ENCODE data around the gene DDX46. TPM values are rescaled to one million over a fixed set of nuclear protein-coding genes. Genes with fewer than 3 reads are reported as not detected.
A peak's percentile ranks its signal among the peaks of the same experiment; 100 is the strongest.

DDX46 gene
- total RNA-seq, 2 donors from 2014 or later: 78.7 to 79.4 TPM

GRCh38 chr5:134794082-134794481 lies 35.5 kb downstream of the DDX46 start:
- peak overlapping the region; percentile 67 for H3K27ac Mint-ChIP-seq

DNA sequence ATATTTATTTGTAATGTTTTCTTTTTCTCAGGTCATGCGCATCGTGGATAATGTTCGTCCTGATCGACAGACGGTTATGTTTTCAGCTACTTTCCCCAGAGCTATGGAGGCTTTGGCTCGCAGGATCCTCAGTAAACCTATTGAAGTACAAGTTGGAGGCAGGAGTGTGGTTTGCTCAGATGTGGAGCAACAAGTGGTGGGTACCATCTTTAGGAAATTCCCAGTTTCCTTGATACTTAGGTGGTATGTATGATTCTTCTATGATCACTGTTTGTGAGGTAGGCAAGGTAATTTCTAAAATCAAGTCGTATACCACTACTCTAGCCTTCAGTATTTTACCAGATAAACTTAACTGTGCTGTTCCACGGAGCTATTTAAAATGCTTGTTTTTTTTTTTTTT lies 36.2 kb downstream of the DDX46 start:
- no peak overlapping the region for H3K4me3 ChIP-seq (ENCODE audit: low read length)
- H3K9ac ChIP-seq (ENCODE audit: extremely low read depth, low read length, poor library complexity, severe bottlenecking): no peak overlapping the region
- no peaks in the 10 kb centered on the region for H3K9me3 Mint-ChIP-seq
- peaks cover 81% of the 10 kb centered on the region for H3K36me3 ChIP-seq (ENCODE audit: control insufficient read depth, insufficient read depth, low read length)
- TF ChIP-seq CTCF (conservative IDR thresholded peaks at IDR 0.05): no peak
- H3K27me3 Mint-ChIP-seq (ENCODE audit: insufficient read depth): no peaks in the 10 kb centered on the region
- H3K9me3 ChIP-seq (ENCODE audit: control insufficient read depth, low read length): no peaks in the 10 kb centered on the region
- 94 to 100% methylated on average over 1 to 8 of the region's 8 CpGs for WGBS, 2 experiments (ENCODE audit: insufficient coverage in 1 of 2, insufficient read length in 1 of 2)
- DNase-seq: no peak
- no peak overlapping the region for H3K27ac ChIP-seq (ENCODE audit: low read depth, low read length)
- H3K4me1 Mint-ChIP-seq: no peaks in the 10 kb centered on the region
- H3K27ac Mint-ChIP-seq: no peak overlapping the region
- H3K36me3 Mint-ChIP-seq (ENCODE audit: low read depth): peaks cover 76% of the 10 kb centered on the region
- H3K27me3 ChIP-seq (ENCODE audit: control insufficient read depth, insufficient read depth, low read length, poor library complexity, severe bottlenecking): no peaks in the 10 kb centered on the region
- no peak overlapping the region for H3K4me3 Mint-ChIP-seq
- H3K4me1 ChIP-seq (ENCODE audit: control insufficient read depth, insufficient read depth, low read length): no peaks in the 10 kb centered on the region

More at GRCh38 chr5:134794082-134794481, 35.5 kb downstream of the DDX46 start:
- Histone ChIP-seq H3K9me3 (ENCODE audit: control insufficient read depth, low read length) (no peaks in the 10 kb centered on the region), H3K9ac (ENCODE audit: extremely low read depth, low read length, poor library complexity, severe bottlenecking) (no peak overlapping the region), H3K4me1 (ENCODE audit: control insufficient read depth, insufficient read depth, low read length) (no peaks in the 10 kb centered on the region), H3K27me3 (ENCODE audit: control insufficient read depth, insufficient read depth, low read length, poor library complexity, severe bottlenecking) (no peaks in the 10 kb centered on the region), H3K36me3 (ENCODE audit: control insufficient read depth, insufficient read depth, low read length) (peaks cover 83% of the 10 kb centered on the region), H3K27ac (ENCODE audit: low read depth, low read length) (no peak overlapping the region), H3K4me3 (ENCODE audit: low read length) (no peak overlapping the region)
- DNase-seq: no peak
- Mint-ChIP-seq H3K4me1 (no peaks in the 10 kb centered on the region), H3K36me3 (ENCODE audit: low read depth) (peaks cover 83% of the 10 kb centered on the region), H3K4me3 (no peak overlapping the region), H3K27me3 (ENCODE audit: insufficient read depth) (no peaks in the 10 kb centered on the region), H3K9me3 (no peaks in the 10 kb centered on the region)
- TF ChIP-seq CTCF (conservative IDR thresholded peaks at IDR 0.05): no peak
- 92 to 94% methylated on average over 2 of the region's 2 CpGs for WGBS, 2 experiments (ENCODE audit: insufficient coverage in 1 of 2, insufficient read length in 1 of 2)

GRCh38 chr5:134798468-134798867 lies 39.9 kb downstream of the DDX46 start:
- H3K27me3 ChIP-seq (ENCODE audit: control insufficient read depth, insufficient read depth, low read length, poor library complexity, severe bottlenecking): no peaks in the 10 kb centered on the region
- H3K27ac ChIP-seq (ENCODE audit: low read depth, low read length): no peak overlapping the region
- no peak overlapping the region for H3K9ac ChIP-seq (ENCODE audit: extremely low read depth, low read length, poor library complexity, severe bottlenecking)
- no peak for DNase-seq
- no peak overlapping the region for H3K27ac Mint-ChIP-seq
- H3K27me3 Mint-ChIP-seq (ENCODE audit: insufficient read depth): no peaks in the 10 kb centered on the region
- TF ChIP-seq CTCF (conservative IDR thresholded peaks at IDR 0.05): no peak
- H3K36me3 Mint-ChIP-seq (ENCODE audit: low read depth): peaks cover 62% of the 10 kb centered on the region
- no peaks in the 10 kb centered on the region for H3K4me1 ChIP-seq (ENCODE audit: control insufficient read depth, insufficient read depth, low read length)
- H3K9me3 Mint-ChIP-seq: no peaks in the 10 kb centered on the region
- H3K9me3 ChIP-seq (ENCODE audit: control insufficient read depth, low read length): no peaks in the 10 kb centered on the region
- H3K4me3 ChIP-seq (ENCODE audit: low read length): no peak overlapping the region
- no peak overlapping the region for H3K4me3 Mint-ChIP-seq
- WGBS, 2 experiments (ENCODE audit: insufficient coverage in 1 of 2, insufficient read length in 1 of 2): 92 to 94% methylated on average over 4 to 5 of the region's 5 CpGs
- no peaks in the 10 kb centered on the region for H3K4me1 Mint-ChIP-seq
- H3K36me3 ChIP-seq (ENCODE audit: control insufficient read depth, insufficient read depth, low read length): peaks cover 80% of the 10 kb centered on the region

Measured in endodermal cell (in vitro differentiated cells).